HG02623 (cell line): ENCODE data around the gene CDC14C.

Experiments used
- ATAC-seq: cut with Tn5 transposase; IDR thresholded peaks from one replicate; pipeline ENCODE4 v1.9.1; 2021; ENCODE audit warnings: moderate library complexity; ENCODE audit not compliant: unreplicated experiment

Gene CDC14C

DNA sequence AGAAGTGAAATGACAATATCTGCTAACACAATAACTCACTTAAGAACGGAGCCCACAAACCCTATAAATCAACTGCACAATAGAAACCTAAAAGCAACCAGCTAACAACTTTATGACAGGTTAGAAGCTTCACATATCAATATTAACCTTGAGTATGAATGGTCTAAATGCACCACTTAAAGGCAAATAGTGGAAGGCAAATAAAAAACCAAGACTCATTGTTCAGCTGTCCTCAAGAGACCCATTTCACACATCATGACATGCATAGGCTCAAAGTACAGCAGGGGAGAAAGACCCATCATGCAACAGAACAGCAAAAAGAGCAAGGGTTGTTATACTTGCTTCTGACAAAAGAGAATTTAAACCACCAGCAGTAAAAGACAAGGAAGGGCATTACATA is 46.8 kb downstream of the CDC14C start:
- no peak for ATAC-seq

DNA sequence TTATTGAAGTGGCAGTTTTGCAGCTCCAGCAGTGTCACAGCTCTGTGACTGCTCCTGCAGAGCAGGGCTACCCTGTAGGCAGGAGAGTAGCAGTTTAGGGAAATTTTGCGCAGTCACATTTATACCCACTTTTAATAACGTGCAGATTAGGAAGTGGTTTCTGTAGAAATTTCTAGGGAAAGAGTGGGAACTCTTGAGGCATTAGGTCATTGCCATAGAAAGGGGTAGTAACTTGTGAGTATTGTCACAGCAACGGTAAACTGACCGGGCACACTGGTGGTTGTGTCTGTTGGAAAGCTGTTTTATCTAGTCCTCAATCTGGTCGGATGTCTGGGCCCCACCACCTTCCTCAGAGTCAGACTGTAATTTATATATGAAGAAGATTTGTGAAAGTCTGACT is 51.9 kb downstream of the CDC14C start:
- no peak for ATAC-seq

DNA sequence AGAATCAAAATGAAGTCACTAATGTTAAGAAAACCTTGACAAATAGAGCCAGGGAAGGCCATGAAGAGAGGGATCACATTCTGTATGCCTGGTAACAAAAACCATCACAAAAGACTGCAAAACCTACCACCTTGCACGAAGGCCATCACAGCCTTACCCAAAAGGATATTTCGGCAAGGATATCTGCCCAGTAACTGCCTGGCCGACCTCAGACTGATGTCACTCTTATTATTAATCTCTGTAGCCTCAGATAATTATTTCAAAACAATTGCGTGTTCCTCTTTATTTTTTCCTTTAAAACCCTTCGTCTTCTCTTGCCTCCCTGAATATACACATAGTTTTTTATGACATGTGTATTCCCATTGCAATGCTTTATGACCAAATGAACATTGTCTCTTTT is 52.5 kb downstream of the CDC14C start:
- ATAC-seq: no peak
